Globus pallidus (tissue), 1 donor: ENCODE results near the gene CLDN14.

Source experiments
- DNase-seq: peaks from one replicate; pipeline ENCODE4 v3.0.0-alpha.2; 2015; ENCODE audit warnings: low spot score

CLDN14 gene

GRCh38 chr21:36479415-36480402 is at the start of gene CLDN14:
Gene CLDN14, minus strand, starts transcription at chr21:36480122. Its CDS starts 18,427 bp downstream, at chr21:36461695.
- no peak for DNase-seq

DNA sequence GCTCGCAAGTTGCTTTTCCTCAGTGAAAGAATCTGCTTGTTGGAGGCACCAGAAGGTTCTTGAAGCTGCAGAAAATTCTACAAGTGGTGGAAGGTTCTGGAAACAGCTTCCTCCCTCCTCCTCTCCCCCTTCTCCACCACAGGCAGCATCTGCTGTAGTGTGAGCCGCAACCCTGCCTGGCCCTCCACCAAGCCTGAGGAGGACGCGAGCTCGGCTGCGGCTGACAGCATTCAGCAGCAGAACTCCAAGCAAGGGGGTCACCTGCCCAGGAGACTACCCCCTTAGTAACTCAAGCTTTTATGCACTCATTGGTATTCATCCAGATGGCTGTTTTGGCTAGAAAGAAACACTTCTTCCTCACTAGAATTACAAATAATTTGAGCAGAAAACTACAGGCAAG is 48.8 kb upstream of the CLDN14 start:
- DNase-seq = no peak

DNA sequence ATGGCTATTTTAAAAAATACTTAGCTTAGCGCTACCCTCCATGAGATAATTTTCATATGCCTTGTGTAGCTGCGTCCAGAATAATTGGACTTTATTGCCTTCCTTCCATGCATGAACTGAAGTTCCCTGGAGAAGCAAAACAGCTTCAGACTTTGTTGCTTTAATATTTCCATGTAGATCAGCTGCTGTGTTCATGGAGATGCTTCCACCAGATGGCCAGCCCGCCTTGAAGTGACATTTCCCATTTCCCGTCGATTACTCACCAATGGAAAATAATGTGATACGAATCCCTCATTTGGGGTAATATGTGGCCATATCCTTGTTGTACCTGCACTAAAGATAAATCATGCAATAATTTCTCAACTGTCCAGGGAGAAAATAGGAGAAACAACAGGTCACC is 47.4 kb upstream of the CLDN14 start:
- no peak for DNase-seq

- DNase-seq = no peak
Observed at GRCh38 chr21:36526104-36526503, 46.2 kb upstream of the CLDN14 start.

- no peak for DNase-seq
Observed at GRCh38 chr21:36524477-36524876, 44.6 kb upstream of the CLDN14 start.

DNA sequence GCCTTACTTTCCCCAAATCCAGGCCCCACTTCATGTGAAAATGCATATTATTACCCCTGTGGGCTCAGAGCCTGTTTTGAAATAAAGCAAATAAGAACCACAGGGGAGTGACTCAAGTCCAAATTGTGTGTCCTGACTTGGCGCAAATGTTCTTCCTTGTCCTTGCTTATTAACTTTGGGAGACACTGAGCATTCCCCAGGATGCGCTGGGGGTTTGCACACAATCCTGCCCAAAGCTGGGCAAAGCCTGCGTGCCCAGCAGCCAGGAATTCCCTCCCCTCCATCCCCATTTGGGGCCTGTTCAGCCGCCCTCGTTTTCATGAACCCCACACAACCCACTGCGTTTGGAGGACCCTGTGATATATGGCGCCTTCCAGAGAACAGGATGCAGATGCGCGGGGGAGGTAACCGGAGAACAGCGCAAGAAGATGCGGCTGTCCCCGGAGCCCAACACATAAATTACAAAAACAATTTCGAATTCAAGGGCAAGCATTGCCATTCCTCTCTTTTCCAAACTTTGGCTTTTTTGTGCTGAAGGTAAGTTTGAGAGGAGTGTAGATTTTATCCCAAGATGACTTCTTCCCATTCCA is 42.4 kb upstream of the CLDN14 start:
- no peak for DNase-seq

DNA sequence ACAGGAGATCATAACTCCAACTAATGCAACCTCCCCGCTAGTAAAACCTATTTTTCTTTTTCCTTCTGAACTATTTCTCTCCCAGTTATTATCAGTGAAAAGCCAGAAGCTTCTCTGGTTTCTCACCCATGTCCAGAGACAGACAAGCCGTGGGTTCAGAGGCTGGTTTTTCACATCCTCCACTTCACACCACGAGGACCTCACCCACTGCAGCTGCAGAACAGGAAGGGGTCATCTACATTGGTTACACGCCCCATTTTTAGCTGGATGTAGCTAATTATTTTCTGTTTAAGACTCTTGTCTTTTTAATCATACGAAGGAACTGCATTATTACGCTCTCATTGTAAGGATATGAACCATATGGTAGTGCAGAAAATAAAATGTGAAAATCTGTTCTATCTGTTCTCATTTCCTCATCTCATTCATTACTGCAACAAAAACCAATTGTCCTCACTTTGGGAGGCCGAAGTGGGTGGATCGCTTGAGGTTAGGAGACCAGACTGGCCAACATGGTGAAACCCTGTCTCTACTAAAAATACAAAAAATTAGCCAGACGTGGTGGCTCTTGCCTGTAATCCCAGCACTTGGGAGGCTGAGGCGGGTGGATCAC is 39.1 kb upstream of the CLDN14 start:
- DNase-seq = no peak

- no peak for DNase-seq
Observed at GRCh38 chr21:36517366-36518075, 37.6 kb upstream of the CLDN14 start.

GRCh38 chr21:36516281-36516680 is 36.4 kb upstream of the CLDN14 start:
- no peak for DNase-seq

DNA sequence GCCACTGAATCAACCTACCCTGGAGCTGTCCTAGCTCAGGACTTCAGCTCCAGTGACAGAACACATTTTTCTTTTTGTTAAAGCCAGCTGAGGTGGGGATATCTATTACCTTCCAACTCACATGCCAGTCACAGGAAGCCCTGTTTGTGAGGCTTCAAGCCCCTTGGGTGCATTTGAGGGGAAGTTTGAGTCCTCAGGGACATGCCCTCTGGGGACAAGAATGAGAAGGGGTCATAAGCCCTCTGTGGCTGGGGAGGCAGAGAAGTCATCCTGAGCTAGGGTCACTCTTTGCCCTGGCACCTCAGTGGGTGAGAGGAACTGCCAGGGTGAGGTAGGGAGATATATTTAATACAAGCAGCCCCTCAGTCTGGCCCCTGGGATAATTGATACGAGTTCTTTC is 33.5 kb upstream of the CLDN14 start:
- DNase-seq = no peak

DNA sequence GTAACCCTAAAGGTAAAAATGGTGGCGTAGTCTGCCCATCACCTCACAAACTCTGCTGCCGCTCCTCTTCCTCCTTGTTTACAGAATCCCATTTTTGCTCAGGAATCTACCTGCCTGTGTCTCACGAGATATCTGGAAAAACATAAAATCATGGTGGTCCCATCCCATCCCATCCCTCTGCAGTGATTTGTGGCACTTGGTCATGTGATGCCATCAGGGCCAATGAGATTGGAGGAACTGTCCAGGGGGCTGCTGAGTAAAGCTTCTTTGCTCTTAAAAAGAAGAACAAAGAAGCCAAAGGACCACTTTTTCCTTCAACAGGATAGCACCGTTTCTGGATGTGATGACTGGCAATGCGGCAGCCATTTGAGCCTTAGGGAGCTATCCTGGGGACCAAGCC is 33.0 kb upstream of the CLDN14 start:
- no peak for DNase-seq

DNA sequence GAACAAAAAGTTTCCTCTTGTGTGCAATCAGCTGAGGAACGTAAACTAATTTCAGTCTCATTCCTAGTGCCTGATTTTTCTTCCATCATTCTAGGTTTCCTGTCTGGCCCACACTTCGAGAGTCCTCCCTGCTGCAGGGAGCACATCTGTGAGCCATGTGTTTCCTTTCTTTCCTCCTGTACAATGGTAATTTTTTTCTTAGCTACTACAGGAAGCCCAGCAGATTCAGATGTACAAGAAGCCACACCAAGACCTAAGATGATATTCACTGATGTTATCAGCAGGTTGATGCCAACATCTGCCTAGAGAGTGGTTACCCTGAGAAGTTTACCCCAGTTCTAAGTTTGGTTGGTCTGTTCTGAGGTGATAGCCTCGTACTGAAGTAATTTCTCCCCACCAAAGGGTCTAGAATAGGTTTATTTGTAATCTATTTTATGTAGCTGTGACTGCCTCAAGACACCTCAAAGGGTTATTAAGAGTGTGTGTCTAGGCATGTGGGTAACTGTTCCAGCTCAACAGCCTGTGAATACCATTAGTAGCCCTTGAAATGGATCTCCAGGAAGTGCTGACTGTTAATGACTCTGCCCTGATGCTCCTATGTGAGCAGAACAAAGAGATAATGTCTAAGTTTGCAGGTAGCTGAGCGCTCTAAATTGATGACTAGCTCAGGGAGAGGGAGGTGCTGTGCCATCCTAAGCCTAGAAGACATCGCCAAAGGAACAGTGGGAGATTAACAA is 31.7 kb upstream of the CLDN14 start:
- no peak for DNase-seq

- no peak for DNase-seq
Observed at GRCh38 chr21:36510911-36511310, 31.0 kb upstream of the CLDN14 start.

GRCh38 chr21:36509973-36510664 is 30.2 kb upstream of the CLDN14 start:
- DNase-seq = no peak

DNA sequence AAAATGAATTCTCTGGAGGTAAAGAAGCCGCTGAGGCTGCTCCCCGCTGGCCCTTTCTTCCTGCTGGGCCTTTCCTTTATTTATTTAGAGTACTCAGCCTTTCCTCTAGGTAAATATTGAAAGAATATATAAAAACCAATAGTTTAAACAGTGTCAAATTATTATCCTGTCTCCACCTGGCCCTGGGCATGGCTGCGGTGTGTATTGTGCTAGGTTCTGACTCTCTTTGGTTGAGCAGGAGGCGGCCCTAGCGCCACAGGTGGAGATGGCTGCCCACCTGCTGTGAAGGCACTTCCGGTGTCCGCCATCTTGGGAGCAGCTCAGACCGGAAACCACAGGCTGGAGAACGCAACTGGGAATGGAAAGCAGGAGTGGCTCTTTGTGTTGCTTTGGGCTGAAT is 29.0 kb upstream of the CLDN14 start:
- DNase-seq = no peak

GRCh38 chr21:36507397-36508018 is 27.6 kb upstream of the CLDN14 start:
- no peak for DNase-seq

DNA sequence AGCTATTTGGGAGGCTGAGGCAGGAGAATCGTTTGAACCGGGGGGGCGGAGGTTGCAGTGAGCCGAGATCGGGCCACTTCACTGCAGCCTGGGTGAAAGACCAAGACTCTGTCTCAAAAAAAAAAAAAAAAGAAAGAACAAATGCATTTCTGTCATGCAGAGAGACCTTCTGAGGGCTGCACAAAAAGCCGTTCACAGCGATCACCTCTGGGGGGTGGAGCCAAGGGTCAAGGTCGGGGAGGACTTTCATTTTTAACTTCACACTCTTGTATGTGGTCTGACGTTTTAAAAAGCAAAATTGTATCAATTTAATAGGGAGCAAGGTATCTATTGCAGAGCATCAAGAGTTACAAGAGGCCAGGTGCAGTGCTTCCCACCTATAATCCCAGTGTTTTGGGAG is 26.6 kb upstream of the CLDN14 start:
- no peak for DNase-seq

GRCh38 chr21:36504067-36505058 is 24.4 kb upstream of the CLDN14 start:
- DNase-seq = peak; percentile 46

DNA sequence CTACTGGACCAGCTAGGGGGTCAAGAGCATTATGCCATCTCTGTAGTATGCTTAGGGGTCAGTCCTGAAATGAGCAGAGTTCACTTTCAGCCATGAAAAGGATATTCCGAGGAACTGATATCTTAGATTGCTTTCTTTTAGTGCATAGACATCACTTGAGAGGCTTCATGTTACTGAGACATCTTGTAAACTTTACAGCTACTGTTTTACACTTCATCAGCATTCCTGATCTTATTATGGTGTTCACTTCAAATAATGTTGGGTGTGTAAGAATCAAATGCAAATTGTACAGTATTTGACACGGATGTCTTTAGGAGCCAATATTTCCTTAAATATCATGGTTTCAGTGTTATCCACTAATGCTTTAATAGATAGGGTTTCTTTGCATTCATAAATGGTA is 22.4 kb upstream of the CLDN14 start:
- DNase-seq = no peak

DNA sequence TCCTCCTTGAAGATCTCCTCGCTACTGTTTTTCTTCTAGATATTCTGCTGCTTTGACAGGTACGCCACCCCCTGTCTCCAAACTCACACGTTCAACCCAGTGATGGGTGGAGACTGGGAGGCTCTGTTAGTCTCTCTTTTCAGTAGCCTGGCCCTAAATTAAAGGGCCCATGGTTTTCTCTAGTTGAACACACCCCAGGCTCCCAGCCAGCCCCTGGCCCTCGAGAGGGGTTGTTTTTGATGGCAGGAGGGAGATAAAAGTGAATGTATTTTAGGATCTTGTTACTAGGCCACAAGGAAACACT is 21.6 kb upstream of the CLDN14 start:
- no peak for DNase-seq
